CD4-positive, alpha-beta T cell treated with Interferon gamma for 1 hour (primary cell): ENCODE results near the gene TSNAX.

Experiments used
- DNase-seq: peaks from one replicate; pipeline ENCODE4 v3.0.0-alpha.2; 2020

The TSNAX gene

GRCh38 chr1:231519166-231519565, 9.3 kb upstream of the TSNAX start:
- DNase-seq = no peak

- DNase-seq = no peak
Observed at GRCh38 chr1:231522038-231522437, 6.4 kb upstream of the TSNAX start.

GRCh38 chr1:231522931-231523642, 5.4 kb upstream of the TSNAX start:
- no peak for DNase-seq

GRCh38 chr1:231523816-231524215, 4.7 kb upstream of the TSNAX start:
- DNase-seq = no peak

- no peak for DNase-seq
Observed at GRCh38 chr1:231526536-231526935, 1.9 kb upstream of the TSNAX start.

- DNase-seq = no peak
Observed at GRCh38 chr1:231527586-231528171, 790 bp upstream of the TSNAX start.

- DNase-seq = no peak
Observed at GRCh38 chr1:231533240-231533639, 4.8 kb downstream of the TSNAX start.

- no peak for DNase-seq
Observed at GRCh38 chr1:231534703-231535159, 6.3 kb downstream of the TSNAX start.

GRCh38 chr1:231536099-231536498, 7.6 kb downstream of the TSNAX start:
- no peak for DNase-seq

- DNase-seq = no peak
Observed at GRCh38 chr1:231540847-231541246, 12.4 kb downstream of the TSNAX start.

- no peak for DNase-seq
Observed at GRCh38 chr1:231541842-231542241, 13.4 kb downstream of the TSNAX start.

- no peak for DNase-seq
Observed at GRCh38 chr1:231544943-231545592, 16.6 kb downstream of the TSNAX start.

GRCh38 chr1:231546693-231547092, 18.2 kb downstream of the TSNAX start:
- DNase-seq = no peak

- no peak for DNase-seq
Observed at GRCh38 chr1:231549733-231550447, 21.4 kb downstream of the TSNAX start.

GRCh38 chr1:231550448-231550781, 21.9 kb downstream of the TSNAX start:
- DNase-seq = no peak

GRCh38 chr1:231553320-231553719, 24.9 kb downstream of the TSNAX start:
- no peak for DNase-seq

- no peak for DNase-seq
Observed at GRCh38 chr1:231554969-231555368, 26.5 kb downstream of the TSNAX start.

GRCh38 chr1:231557411-231557810, 28.9 kb downstream of the TSNAX start:
- DNase-seq = no peak

GRCh38 chr1:231557898-231558707, 29.6 kb downstream of the TSNAX start:
- no peak for DNase-seq

- no peak for DNase-seq
Observed at GRCh38 chr1:231558708-231559185, 30.3 kb downstream of the TSNAX start.

GRCh38 chr1:231561647-231562383, 33.3 kb downstream of the TSNAX start:
- DNase-seq = no peak

GRCh38 chr1:231563247-231563646, 34.8 kb downstream of the TSNAX start:
- DNase-seq = no peak
